Kidney (tissue), 14 donors: ENCODE results near the gene ZBTB17. TPM values are rescaled to one million over a fixed set of nuclear protein-coding genes. Genes with fewer than 3 reads are reported as not detected.

Source experiments
- DNase-seq, 5 donors: peaks; one replicate each; pipeline ENCODE4 v3.0.0-alpha.2; 2013 to 2020
- FAIRE-seq: peaks from 2 replicates; lab custom pipeline; 2012; peaks lifted over from hg19 to GRCh38; lab: Jason Lieb, UNC
- H3K27ac ChIP-seq, 2 donors: one replicate each; pipeline ENCODE4 v1.7.0; 2013; ENCODE audit warnings: low read depth in 2 of 2, low read length in 2 of 2, inconsistent platforms in 1 of 2
- H3K27me3 ChIP-seq: one replicate; pipeline ENCODE4 v1.7.1; 2013; ENCODE audit warnings: low read length, inconsistent platforms; ENCODE audit not compliant: control insufficient read depth, insufficient read depth
- H3K36me3 ChIP-seq, 3 donors: one replicate each; pipeline versions ENCODE4 v1.7.0 to v1.7.1; 2013; ENCODE audit warnings: low read length in 3 of 3, control low read depth in 1 of 3, inconsistent platforms in 1 of 3; ENCODE audit not compliant: insufficient read depth in 3 of 3, control insufficient read depth in 2 of 3
- H3K4me1 ChIP-seq, 3 donors: one replicate each; pipeline versions ENCODE4 v1.7.0 to v1.7.1; 2013; ENCODE audit warnings: low read length in 3 of 3, inconsistent platforms in 1 of 3, low read depth in 1 of 3; ENCODE audit not compliant: control insufficient read depth in 2 of 3, insufficient read depth in 2 of 3
- H3K4me3 ChIP-seq, 3 donors: one replicate each; pipeline versions ENCODE4 v1.7.0 to v1.8.1; 2013; ENCODE audit warnings: low read length in 3 of 3, control low read depth in 1 of 3, inconsistent platforms in 1 of 3
- H3K9ac ChIP-seq, 3 donors: one replicate each; pipeline versions ENCODE4 v1.7.0 to v1.7.1; 2013; ENCODE audit warnings: low read length in 3 of 3, control low read depth in 1 of 3, inconsistent platforms in 1 of 3
- H3K9me3 ChIP-seq, 3 donors: one replicate each; pipeline versions ENCODE4 v1.7.0 to v1.7.1; 2013; ENCODE audit warnings: low read length in 3 of 3, control low read depth in 1 of 3, inconsistent platforms in 1 of 3; ENCODE audit not compliant: control insufficient read depth in 2 of 3, insufficient read depth in 1 of 3
- CTCF ChIP-seq: IDR thresholded peaks from 3 replicates; pipeline ENCODE4 v1.5.1; 2012; ENCODE audit warnings: mild to moderate bottlenecking, moderate library complexity, borderline replicate concordance; ENCODE audit not compliant: insufficient read depth; ENCODE audit errors: extremely low read depth
- intact Hi-C: fragments of 100-400 bp; cut with DNase I; formaldehyde crosslinking; loops from one replicate; pipeline ENCODE4 v1.11.1; 2022
- polyA plus RNA-seq: library from polyadenylated mRNA; stranded (reverse); fragments of 350-450 nt; fragmentation: Illumina TruSeq; extraction: RNeasy Lipid Tissue Mini Kit (QIAGEN cat#74804); gene quantifications from one replicate; pipeline ENCODE4 v1.2.3, GENCODE V29; 2014; ENCODE audit warnings: low read depth, low replicate concordance; ENCODE audit not compliant: insufficient read depth
- total RNA-seq: library from RNA; stranded (reverse); fragmentation: NEBNext Ultra II Directional; extraction: Animal tissue kit (Norgen Biotek cat#: 25700); gene quantifications from one replicate; pipeline ENCODE4 v1.2.1, GENCODE V29; 2021
- donor health status: control.
- donor health status: control.
- donor health status: control.
- donor health status: control.
- donor health status: control.
- donor health status: DM: yes; HTN: yes; CAD: no.
- donor health status: Normal renal cell carcinoma (clear cell type).

The ZBTB17 gene
- total and polyA plus RNA-seq, 2 donors from 2014 or later: 33.1 to 41.5 TPM

GRCh38 chr1:15937146-15937545, 38.8 kb downstream of the ZBTB17 start:
- peaks cover 0 to 7% (median 5%) of the 10 kb centered on the region in 3 donors for H3K4me1 ChIP-seq
- intact Hi-C loops: no loop called here
- H3K27me3 ChIP-seq: no peaks in the 10 kb centered on the region
- peaks cover 5 to 78% (median 39%) of the 10 kb centered on the region in 3 donors for H3K36me3 ChIP-seq
- FAIRE-seq (no peak), DNase-seq (no peak)
- no peaks in the 10 kb centered on the region for H3K9me3 ChIP-seq
- H3K27ac ChIP-seq: no peak overlapping the region
- H3K4me3 ChIP-seq: no peak overlapping the region
- no peak for TF ChIP-seq CTCF
- H3K9ac ChIP-seq: no peak overlapping the region

- H3K36me3 ChIP-seq: peaks cover 5 to 78% (median 43%) of the 10 kb centered on the region in 3 donors
- intact Hi-C loops: no loop called here
- no peaks in the 10 kb centered on the region for H3K27me3 ChIP-seq
- no peaks in the 10 kb centered on the region for H3K9me3 ChIP-seq
- no peak for TF ChIP-seq CTCF
- FAIRE-seq (no peak), DNase-seq (no peak)
- no peak overlapping the region for H3K4me3 ChIP-seq
- no peak overlapping the region for H3K27ac ChIP-seq
- no peak overlapping the region for H3K9ac ChIP-seq
- peaks cover 0 to 7% (median 5%) of the 10 kb centered on the region in 3 donors for H3K4me1 ChIP-seq
Measured at GRCh38 chr1:15936025-15936424, 39.9 kb downstream of the ZBTB17 start.

- DNase-seq (no peak), FAIRE-seq (no peak)
- H3K36me3 ChIP-seq: peaks cover 5 to 80% (median 49%) of the 10 kb centered on the region in 3 donors
- H3K4me1 ChIP-seq: peaks cover 0 to 7% (median 5%) of the 10 kb centered on the region in 3 donors
- H3K9me3 ChIP-seq: no peaks in the 10 kb centered on the region
- intact Hi-C loops: no loop called here
- H3K27me3 ChIP-seq: no peaks in the 10 kb centered on the region
- H3K9ac ChIP-seq: no peak overlapping the region
- no peak for TF ChIP-seq CTCF
- no peak overlapping the region for H3K27ac ChIP-seq
- no peak overlapping the region for H3K4me3 ChIP-seq
Measured at GRCh38 chr1:15935056-15935950, 40.6 kb downstream of the ZBTB17 start.
